Activated effector memory CD4-positive, alpha-beta T cell treated with Interleukin-2 at 50 U/mL for 16 hours (primary cell): ENCODE data around the gene TAS2R30.
A peak's percentile ranks its signal among the peaks of the same experiment; 100 is the strongest.

Source experiments
- DNase-seq: peaks from one replicate; pipeline ENCODE4 v3.0.0-alpha.2; 2020

The TAS2R30 gene, protein sequence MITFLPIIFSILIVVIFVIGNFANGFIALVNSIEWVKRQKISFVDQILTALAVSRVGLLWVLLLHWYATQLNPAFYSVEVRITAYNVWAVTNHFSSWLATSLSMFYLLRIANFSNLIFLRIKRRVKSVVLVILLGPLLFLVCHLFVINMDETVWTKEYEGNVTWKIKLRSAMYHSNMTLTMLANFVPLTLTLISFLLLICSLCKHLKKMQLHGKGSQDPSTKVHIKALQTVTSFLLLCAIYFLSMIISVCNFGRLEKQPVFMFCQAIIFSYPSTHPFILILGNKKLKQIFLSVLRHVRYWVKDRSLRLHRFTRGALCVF

DNA sequence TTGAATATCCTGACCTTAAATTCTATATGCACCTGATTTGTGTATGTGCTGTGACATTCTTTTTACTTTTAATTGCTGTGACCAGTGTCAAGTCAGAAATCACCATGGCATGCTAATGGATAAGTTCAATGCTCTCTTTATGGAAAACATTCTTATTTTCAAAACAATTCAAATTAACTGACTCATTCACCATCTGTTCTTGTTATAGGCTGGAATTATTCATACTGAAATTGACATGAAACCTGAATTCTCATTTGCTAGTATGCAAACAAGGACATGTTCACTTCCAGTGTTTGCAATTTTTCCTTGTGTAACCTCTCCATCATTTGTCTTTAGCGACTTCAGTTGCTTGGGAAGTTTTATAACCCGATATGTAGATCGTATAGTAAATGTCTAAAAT is at the start of gene TAS2R30:
TSS of gene TAS2R30 (minus strand) at position 340 of the 400 bp plus-strand sequence. CDS start 400 bp downstream, outside the sequence.
- DNase-seq = no peak

DNA sequence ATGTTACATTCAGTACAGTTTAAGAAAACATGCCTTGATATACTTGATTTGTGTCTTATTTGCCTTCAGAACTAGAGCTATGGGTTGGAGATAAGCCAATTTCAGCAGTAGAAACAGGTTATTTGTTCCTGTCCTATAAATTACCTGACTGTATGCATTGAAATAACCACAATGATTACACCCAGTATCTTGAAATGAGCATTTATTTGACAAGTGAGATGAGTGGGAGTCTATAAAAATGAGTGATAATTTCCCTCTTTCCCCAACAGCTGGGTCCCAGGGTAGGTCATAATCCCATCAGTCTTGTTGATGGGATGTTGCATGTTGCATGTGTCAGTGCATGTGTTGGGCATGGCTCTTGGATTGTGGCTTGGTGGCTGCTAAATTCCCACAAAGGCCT is 48.6 kb upstream of the TAS2R30 start:
- DNase-seq = no peak

DNA sequence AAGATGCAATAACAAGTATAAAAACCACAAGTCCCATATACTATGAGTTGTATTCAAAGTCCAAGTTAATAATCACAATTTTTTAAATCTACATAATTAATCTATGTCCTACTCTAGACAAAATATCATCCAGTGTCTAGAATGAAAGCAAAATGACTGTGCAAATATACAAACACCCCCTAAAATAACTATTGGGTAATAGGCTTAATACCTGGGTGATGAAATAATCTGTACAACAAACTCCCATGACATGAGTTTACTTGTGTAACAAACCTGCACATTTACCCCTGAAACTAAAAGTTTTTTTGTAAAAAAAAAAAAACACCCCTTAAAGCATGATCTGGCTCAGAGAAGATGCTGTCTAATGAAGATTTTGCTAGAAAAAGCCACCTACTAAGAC is 48.1 kb upstream of the TAS2R30 start:
- no peak for DNase-seq

DNA sequence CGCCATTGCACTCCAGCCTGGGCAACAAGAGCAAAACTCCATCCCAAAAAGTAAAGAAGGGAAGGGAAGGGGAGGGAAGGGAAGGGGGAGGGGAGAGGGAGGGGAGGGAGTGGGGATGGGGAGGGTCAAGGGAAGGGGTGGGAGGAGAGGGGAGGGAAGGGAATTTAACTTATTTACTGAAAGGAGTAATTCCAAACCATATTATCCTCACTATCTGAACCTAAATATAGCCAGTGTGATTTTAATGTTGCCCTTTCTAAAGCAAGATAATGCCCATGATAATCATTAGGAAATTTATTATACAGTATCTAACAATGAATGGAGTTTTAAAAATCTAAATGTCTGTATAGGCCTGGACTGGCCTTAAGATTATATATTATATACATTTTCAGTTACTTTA is 43.8 kb upstream of the TAS2R30 start:
- no peak for DNase-seq

DNA sequence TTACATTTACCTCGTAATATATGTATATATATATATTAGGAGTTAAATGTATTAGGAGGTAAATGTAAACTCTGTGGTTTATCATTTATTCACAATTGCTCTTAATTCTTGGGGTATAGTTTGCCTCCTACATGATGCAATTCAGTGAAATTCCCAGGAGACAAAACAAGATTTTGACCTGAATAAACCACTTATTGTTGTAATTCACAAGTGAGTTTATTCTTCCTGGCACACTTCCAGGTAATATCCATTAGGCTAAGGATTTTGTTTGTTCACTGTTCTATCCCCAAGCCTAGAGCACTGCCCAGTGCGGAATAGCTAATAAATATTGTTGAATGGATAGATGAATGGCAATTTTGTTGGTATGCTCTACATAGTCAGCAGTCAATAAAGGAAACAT is 39.6 kb upstream of the TAS2R30 start:
- DNase-seq = no peak

DNA sequence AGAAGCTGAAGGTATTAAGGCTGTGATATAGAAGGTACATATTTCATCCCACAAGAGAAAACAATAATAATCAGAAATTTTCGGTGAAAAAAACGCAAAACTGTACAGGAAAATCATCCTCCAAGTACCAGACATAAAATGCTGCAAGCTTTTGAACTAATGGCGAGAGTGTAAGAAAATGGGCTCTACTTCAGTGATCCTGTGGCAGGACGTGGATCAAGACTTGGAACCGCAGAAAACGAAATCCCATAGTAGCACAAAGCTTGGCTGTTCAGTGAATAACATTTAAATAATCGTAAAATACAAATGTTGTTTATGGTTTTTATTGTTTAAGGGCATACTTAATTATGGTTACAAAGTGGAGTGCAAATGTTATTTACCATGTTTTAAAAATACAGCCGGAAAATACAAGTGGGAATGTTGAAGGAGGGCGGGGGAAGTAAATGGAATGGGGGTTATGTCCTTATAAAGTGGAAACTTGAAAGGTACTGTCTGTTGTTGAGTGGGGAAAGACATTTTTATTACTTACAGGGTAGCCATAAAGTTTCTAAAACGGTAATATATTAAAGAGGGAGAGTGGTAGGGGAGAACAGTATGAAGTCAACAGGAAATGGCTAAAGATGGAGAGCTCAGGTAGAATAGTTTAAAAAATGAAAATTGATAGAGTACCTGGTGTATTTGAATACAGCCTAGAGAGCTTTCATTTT is 37.7 kb upstream of the TAS2R30 start:
- DNase-seq = no peak

DNA sequence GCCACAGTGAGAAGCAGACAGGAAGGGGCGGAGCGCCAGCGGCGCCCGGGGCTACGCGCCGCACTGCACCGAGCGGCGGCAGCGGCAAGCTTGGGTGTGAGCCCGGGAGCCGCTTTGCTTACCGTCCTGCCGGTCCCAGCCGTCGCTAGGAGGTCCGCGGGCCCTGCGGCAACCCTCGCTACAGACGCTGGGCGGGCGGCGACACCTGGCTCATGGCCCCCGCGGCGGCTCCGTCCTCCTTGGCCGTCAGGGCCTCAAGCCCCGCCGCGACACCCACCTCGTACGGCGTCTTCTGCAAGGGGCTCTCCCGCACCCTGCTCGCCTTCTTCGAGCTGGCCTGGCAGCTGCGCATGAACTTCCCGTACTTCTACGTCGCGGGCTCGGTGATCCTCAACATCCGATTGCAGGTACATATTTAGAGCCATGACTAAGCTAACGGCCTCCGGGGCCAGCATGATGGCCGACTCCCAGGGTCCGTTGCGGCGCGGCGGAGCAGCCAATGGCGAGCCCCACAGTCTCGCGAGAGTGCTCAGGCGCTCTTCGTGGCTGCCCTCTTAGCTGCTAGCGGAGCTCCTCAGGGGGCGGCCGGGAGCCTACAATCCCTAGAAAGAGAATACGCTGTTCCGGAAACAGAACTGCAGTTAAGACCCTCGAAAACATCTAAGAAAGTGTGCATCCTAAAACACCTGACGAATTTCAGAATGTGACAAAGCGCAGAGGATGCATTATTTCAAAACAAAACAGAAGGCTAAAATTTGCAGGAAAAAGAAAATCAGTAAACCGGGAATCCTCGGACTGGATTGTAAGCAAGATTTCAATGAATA is 36.9 kb upstream of the TAS2R30 start, which contains the start of gene SMIM10L1:
TSS of gene SMIM10L1 (plus strand) at position 50 of the 824 bp plus-strand sequence. CDS start at position 213, 163 bp downstream.
- DNase-seq = peak; percentile 80

DNA sequence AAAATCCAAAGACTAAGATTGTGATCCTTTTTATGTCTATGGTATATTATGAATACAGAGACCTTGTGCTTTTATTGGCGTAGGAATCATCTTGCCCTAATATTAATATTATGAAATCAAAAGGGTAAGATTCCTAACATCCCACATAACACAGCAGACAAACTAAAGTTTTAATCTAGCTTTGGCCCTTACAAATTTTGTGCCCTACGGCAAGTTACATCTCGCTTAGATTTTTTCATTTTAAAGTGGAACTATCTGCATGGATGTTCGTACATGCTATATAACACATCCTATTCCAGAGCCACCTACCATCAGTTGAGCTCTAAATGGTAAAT is 36.3 kb upstream of the TAS2R30 start:
- no peak for DNase-seq

DNA sequence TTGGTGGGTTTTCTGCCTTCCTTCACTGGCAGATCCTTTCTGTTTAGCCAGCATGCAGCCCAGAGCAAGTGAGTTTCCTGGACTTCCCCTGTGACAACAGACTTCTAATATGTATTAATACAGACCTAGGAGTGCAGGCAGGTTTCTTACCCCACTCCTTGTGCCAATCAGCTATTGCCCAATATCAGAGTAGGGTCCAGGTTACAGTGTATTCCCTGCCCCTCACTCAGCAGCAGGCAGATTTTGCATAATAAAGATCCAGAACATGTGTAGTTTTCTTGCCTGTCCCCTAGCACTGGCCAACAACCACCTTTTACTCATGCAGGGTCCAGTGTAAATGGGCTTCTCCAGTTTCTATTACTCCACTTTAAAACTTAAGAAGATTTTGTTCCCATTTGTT is 31.9 kb upstream of the TAS2R30 start:
- DNase-seq = no peak

DNA sequence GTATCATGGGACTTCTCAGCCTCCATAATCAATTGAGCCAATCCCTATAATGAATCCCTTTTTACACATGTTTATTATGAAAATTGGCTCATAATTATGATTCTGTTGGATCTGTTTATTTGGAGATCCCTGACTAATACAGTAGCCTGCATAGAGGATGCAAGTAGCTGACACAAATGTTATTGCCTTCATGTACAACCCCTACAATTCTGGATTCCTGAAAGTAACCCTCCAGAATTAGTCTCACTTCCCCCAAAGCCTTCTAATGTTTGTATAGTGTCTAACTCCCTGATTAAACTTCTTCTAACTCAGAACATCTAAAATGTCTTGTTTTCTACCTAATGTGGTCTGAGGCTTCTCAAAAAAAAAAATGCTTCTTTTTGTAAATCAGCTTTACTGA is 29.9 kb upstream of the TAS2R30 start:
- no peak for DNase-seq

DNA sequence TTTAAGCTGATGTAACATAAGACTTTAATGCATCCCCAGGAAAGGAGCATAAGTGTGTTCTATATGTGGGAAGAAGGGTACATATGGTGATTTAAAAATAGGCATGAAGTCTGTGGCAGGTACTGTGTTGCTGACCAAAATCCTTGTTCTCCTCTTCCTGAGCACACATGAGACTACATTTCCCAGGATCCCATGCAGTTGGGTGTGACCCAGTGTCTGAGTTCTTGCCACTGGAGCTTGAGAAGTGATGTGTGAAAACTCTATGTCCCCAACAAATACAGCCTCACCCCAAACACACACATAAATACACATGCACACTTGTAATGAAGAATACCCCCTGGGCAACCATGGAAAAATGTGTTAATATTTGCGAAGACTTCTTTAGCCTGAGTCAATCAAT is 28.1 kb upstream of the TAS2R30 start:
- no peak for DNase-seq

DNA sequence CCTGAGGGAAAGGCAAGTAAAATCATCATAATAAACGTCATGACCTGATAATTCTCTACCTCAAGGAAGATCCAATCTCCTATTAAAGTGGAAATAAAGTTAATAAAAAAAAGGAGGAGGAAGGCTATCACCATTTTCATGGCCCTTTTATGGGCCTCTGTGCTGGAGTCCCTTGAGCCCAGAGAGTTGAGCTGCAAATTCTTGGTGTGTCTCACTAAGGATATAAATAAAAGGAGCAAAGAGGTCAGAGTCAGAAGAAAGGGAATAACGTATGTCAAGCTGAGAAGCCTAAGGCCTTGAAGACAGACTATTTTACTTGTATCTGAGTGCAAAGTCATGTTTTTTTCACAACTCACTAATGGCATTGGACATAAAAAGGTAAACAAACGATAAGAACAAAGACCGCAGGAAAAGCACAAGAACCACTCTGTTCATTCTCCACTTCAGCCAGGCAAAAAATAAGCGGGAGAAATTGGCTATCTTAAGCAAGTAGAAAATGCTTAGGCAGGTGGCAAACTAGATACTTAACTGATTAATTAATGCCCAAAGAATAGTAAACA is 24.5 kb upstream of the TAS2R30 start:
- DNase-seq = no peak

DNA sequence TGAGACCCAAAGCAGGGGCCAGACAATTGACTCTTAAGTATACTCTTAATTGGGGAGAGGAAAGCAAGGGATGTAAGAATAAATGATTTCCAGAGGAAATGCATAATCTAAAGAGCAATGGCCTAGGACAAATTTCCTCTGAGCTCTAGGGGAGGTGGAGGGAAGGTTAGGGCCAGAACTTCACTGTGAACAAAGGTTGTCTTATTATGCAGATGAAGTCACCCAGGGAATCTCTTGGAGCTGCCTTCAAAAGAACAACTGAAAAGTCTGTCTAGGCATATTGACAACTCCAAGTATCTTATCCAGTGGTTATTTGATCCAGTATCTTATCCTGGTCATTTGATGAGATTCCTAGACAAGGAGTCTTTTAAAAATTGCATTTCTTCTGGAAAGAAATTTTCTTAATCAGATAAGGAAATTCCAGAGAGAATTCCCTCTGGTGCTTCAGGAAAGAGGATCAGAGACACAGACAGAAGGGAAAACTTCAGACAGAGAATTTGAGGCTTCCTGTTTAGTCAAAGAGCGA is 20.0 kb upstream of the TAS2R30 start:
- no peak for DNase-seq

DNA sequence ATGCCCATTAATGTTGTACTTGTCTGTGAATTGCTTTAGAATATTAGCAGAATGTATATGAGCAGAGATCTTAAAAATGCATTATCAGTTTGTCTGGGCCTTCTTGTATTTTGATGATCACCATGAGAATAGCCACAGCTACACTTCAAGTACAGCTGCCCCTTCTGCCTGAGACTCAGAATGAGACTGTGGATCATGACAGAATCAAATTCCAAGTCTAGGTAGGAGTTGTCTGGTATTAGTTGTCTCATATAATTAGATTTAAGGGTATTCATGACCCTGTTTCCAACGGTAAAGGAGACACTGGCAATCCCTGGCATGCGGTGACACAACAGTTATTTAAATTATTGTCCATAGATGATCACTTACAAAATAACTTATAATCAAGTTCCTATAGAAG is 18.3 kb upstream of the TAS2R30 start:
- DNase-seq = no peak

DNA sequence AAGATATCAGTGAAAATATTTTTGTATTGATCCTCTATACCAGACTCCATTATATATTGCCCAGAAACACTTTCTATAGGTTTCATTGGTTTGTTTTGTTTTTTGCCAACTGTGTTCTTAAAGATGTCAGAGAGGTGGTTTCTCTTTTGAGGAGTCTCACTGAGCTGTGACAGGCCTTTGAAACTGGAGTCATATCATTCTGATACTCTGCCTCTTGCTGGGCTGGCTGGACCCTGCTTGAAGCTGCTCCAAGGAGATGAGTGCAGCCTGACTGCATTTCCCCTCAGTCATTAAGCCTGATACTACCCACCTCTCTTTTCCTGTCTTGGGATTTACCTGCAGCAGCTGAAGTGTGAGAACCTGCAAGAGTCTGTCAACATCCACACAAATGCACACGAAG is 16.4 kb upstream of the TAS2R30 start:
- no peak for DNase-seq

DNA sequence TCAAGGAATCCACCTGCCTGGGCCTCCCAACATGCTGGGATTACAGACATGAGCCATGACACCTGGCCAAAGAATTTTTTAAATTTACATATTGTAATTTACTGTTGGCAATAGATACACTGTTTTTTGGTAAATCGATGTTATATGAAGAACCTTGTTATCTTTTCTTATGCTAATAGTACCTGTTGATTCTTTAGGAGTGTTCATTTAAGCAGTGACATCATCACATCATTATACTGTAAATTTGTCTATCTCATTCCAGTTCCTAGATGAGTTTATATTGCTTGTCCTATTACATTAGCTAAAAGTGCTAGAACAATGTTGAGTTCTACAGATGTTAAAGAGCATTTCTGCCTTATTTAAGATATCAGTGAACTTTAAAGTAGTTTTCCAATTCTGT is 13.0 kb upstream of the TAS2R30 start:
- no peak for DNase-seq

DNA sequence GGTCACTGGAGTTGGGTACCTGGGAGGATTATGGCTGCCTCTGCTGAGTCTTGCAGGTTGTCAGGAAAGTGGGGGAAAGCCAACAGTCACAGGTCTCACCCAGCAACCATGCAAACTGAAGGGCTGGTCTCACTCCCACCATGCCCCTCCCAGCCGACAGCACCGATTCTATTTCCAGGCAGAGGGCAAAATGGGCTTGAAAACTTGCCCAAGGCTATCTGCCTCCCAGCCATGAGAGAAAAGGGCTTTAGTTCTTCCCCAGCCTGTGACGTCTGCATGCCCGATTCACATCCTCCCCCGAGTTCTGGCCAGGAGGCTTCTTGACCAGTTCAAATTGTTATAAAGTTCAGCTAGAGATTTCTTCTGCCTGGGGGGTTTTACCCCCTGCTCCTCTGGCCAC is 9.9 kb upstream of the TAS2R30 start:
- DNase-seq = no peak

DNA sequence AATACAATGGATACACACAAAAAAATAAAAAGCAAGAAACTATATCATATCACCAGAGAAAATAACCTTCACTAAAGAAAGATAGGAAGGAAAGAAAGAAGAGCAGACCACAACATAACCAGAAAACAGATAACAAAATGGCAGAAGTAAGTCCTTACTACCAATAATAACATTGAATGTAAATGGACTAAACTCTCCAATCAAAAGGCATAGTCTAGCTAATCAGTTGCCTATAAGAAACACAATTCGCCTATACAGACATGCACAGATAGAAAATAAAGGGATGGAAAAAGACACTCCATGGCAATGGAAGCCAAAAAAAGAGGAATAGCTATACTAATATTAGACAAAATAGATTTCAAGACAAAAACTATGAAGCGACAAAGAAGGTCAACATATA is 8.9 kb upstream of the TAS2R30 start:
- DNase-seq = no peak

DNA sequence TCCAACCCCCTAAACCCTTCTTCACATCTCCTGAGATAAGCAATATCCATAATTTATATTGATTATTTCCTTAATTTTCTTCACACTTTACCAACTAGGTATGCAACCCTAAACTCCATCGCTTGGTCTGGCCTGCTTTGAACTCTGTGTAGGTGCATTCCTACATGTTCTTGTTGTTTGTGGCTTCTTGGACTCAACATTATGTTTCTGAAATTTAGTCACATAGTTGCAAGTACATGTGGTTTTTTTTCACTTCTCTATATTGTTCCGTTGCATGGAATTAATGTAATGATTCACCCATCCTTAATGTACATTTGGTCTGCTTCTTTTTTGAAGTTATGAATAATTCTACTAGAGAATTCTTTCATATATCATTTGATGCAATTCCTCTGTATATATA is 1.6 kb upstream of the TAS2R30 start:
- no peak for DNase-seq

DNA sequence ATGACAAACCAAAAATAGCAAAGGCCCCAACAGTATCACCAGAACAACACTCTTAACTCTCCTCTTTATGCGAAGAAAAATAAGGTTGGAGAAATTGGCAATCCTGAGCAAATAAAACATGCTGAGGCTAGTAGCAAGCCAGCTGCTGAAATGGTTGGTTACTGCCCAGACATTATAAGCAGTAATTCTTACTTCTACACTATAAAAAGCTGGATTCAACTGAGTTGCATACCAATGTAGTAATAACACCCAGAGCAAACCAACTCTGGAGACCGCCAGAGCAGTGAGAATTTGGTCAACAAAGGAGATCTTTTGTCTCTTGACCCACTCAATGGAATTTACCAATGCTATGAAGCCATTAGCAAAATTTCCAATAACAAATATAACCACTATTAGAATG is 628 bp downstream of the TAS2R30 start:
- DNase-seq = no peak

DNA sequence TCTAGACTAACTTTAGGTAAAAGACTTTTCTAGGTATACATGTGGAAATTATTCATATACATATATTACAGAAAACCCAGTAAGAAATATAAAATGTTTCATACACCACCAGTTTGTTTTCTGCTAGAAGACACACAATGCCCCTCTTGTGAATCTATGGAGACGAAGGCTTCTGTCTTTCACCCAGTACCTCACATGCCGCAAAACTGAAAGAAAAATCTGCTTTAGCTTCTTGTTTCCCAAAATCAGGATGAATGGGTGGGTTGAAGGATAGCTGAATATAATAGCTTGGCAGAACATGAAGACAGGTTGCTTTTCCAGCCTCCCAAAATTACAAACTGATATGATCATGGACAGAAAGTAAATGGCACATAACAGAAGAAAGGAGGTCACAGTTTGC is 1.3 kb downstream of the TAS2R30 start:
- DNase-seq = no peak

DNA sequence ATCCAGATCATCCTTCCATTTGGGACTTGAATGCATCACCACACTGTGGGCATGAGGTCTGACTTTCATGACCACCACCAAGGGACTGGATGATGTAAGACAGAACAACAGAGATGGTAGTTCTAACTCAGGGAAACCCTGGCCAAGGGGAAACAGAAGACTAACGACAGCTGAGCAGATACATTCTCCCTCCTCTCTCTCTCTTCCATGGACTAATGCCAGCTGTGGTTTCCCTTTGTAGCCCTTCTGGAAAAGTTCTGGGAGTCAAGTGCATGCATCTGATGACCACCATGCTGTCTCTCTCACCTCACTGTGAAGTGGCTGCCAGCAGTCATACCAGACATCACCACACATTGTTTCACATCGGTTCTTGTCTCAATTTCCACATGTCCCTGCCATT is 3.4 kb downstream of the TAS2R30 start:
- DNase-seq = no peak

DNA sequence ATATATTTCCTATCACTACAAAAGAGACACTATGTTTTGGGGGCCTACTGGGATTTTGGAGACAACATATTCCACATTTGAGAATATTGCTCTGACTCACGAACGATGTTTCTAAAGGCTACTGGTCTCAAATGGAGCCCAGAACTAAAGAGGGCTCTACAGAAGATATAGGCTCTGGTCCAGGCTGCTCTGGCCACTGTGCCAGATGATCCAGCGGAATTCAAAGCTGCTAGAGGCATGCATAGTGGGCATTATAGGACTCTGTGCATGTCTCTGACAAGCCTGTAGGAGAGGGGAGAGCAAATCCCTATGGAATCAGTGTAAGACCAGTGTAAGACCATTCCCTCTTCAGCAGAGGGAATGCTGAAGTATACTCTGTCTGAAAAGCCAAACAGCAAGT is 4.1 kb downstream of the TAS2R30 start:
- no peak for DNase-seq
